CMK (cell line): ENCODE data around the gene CCDC6.
"Not testable (repeated sequence)": the region's sequence is repeated elsewhere in the genome, so short reads cannot be mapped to it uniquely, and the experiment has no call there.

Experiments used
- DNase-seq: peaks from one replicate; pipeline ENCODE4 v3.0.0-alpha.2; 2010; ENCODE audit warnings: low read depth

CCDC6 gene

DNA sequence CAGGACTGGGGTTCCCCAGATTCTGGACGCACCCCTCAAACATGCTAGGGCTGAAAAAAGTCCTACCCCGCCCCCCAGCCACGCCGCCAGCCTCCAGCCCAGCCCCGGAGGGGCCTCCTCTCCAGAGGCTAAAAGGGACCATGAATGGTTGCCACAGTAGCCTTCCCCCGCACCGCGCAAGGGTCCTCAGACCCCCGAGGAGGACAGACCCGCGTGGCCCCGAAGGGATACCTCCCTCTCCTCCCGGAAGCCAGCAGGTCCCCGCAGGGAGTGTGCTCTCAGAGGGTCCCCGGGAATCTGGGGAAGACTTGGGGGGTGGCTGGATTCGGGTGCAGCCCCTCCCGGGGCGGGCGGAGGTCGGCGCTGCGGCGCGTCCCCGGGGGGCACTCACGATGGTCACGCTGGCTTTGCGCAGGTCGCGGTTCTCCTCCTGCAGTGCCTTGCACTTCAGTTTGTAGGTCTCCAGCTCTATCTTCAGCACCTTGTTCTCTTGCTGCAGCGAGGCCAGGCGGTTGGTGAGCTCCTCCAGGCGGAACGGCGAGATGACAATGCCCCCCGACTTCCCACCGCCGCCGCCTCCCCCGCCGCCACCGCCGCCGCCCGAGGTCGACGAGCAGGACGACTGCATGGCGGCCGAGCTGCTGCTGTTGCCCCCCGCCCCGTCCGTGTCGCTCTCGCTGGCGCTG, 482 bp downstream of the CCDC6 start:
- no peak for DNase-seq

DNA sequence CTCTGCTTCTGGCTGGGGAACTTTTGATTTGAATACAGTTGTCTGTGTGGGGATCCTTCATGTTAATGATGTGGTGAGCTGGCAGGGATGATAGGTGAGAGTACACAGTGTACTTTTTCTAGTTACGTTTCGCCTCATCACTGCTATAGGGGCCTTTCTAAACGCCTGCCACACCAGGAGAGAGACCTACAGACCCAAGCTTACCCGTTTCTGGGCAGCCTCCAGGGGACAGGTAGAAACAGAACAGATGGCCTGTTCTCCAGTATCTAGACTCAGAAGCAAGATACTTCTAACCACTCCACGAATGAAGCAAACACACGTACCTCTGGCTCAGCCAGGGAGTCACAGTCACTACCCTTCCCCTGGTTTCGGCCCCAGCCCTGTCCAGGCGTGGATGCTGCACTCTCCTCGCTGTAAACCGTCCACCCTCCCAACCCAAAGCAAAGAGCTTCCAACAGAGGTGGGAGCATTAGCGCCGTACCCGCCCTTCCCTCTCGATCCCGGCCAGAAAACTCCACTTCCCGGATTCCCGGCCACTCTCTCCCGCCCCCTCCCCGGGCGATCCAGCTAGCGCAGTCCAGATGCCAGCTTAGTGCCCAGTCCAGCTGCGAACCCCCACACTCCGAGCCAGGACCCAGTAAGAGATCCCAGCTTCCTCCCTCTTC, 1.2 kb downstream of the CCDC6 start:
- no peak for DNase-seq

DNA sequence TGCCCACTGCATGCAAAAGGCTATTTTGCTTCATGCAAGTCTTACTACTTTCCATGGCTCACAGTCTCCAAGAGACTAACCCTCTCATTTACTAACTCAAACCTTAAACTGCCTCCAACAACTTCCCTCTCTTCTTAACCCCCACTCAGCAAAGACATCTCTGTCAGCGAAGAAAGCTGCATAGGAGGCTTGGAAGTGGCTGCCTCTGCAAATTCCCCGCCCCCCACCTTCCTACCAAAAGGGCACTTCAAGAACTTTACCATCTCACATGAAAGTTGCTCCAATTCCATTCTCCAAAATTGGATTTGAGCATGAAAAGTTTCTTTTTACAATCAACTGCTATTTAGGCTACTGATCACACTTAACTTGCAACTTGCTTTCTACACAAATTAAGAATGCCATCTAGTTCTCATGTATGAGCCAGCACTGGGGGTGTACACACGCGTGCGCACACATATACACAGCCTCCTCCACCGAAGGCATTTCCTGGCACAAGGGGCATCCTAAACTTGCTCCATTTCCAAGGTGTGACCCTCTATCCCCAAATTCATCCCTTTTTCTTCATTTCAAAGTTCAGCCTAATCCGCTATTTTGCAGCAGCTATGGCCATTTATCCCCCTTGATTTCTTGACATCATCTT, 1.8 kb downstream of the CCDC6 start:
- DNase-seq, result no peak

DNA sequence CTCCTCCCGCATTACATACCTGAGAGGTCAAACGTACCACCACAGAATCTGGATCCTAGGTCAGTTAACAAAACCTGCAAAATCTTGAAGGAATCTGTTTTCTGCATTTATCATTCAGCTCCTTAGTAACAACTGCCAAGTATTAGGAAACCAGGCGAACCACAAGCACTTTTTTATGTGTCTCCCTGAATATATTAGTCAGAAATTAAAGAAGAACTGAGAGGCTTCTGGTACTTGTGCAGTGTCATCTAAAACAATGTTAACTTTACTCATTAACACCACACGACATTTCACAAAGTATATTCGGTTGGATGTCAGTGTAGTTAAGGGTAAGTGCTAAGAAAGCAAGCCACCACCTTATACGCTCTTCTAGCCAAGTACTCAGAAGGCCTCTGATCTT, 2.5 kb downstream of the CCDC6 start:
- DNase-seq, result no peak

DNA sequence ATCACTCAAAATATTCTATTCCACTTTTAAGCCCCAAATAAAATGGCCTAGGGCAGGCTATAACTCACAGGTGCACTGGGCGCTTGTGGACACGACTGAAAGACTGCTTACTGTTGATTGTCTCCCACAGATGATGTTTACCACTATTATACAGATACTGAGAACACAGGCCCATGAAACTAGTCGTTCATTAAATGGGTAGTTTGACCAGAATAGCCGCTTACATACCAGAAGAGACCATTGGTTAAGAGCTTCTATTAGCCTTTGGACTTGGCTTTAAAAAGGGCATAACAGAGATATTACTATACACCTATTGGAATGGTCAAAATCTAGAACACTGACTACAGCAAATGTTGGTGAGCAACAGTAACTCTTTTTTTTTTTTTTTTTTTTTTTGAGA, 4.3 kb downstream of the CCDC6 start:
- no peak for DNase-seq

DNA sequence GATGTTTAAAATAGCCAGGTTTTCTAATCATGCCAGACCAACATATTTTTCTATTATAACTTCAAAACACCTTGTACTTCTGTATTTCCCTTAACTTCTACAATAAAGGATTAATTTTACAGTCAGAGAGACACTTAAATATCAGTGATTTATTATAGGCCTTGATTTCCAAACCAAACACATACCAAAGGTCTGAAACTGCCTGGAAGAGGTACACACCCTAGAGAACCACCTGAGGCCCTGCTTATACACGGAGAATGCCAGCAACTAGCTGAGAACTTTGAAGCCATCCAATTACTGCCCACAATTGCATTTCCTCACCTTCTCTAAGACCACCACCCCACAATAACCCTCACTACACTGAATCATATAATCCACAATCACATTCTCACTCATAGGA, 4.9 kb downstream of the CCDC6 start:
- no peak for DNase-seq

DNA sequence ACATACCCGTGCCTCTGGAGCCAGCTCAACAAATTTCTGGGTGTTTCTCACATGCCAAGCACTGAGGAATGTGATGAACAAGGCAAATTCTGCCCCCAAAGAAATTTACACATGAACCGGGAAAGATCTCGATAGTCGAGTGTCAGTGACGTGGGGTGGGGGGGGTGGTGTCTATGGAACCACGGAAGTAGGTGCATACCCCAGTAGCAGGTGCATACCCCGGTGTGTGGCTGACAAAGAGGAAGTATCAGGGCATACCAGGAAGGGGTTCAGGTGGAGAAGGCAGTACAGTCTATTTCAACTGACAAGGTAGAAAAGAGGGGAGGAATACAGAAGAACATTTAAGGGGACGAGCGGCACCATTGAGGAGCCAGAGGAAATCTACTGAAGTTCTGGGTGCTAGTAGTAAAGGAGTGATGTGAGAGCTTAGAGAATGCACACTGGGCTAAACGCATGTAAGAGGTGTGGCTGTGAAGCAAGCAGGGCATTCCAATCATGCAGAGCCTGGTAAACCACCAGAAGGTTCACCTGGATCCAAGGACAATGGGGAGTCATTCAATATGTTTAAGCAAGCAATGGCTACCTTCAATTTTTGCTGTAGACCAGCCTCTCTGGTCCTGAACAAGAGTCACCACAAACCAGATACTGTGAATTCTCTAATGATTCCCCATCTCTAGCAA, 6.2 kb downstream of the CCDC6 start:
- DNase-seq, result no peak

DNA sequence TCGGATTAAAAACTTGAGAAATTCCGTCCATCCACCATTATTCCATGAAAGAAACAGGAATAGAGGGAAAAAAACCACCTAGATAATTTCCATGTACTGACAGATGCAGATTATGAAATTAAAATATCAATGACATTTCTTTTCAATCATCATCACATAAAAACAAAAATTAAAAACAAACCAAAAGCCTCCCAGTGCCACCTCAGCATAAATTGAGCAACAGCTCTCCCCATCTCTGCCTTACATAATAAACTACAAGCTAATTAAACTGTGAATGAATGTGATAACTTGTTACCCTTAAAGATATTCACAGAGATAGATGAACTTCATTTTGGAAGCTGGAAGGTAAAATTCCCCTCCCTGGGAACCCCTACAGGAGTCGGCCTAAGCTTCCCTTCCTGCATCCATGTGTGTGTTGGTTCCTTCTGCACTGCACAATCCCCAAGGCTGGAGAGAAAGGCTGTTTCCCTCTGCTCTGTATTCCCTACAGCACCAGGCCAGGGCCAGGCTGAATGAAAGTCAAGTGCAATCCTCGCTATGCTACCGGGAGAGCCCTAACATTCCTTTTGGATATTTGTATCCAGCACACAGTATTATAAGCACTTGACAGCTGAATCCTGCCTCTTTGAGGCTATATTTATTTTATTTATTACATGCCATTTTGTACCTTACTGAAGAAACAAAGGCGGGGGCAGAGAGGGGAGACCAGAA, 8.1 kb downstream of the CCDC6 start:
- DNase-seq, result no peak

DNA sequence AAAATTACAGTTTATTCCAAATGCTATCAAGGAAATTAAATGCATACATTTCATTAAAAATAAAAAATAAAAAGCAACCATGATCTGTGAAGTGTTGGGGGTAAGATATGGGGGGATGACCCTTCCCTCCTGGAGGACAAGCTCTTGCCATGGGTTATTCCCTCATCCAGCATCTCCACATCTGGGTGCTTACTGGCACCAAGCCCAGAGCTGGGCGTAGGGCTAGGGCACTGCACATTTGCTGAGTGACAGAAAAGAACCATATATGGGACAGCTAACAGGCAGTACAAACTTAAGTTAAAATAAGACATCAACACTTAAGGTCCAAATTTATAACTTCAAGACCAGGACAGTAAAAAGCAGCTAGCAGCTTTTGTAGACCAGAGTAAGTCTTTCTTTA, 10.2 kb downstream of the CCDC6 start:
- DNase-seq, result no peak

DNA sequence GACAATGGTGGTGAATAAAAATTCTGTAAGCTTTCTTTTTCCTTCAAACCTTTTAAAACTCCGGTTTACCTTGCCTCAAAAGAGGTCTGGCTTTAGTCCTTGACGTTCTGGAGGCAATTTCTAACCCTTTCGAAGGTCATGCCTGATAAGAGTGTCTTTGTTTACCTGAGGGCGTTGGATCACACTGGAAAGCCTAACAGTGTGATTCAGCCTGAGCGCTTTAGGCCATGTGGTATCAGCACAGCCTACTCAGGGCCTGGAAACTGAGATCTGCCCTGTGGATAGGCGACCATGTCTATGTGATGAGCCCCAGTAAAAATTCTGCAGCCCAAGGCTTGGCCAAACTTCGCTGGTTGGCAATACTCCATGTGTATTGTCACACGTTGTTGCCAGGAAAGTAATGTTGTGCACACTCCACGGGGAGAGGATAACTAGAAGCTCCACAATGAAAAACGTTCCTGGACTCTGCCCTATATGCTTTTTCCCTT, 10.7 kb downstream of the CCDC6 start:
- no peak for DNase-seq

DNA sequence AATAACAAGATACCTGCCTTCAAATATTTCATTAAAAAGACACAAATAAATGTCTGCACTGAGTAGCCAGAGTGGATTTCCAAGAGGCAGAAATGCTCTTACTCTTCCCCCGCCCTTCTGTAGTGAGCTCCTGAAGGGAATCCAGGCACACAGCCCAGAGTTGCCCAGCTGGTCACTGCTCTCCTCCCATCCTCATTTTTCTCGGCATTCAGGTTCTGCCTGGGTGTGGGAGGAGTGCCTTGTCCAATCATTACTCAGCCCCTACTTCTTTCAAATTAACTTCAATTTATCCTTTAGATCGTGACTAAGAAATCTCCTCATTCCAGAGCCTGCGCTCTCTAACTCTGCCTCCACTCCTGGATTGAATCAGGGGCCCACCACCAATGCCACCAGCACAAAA, 12.2 kb downstream of the CCDC6 start:
- DNase-seq, result no peak

DNA sequence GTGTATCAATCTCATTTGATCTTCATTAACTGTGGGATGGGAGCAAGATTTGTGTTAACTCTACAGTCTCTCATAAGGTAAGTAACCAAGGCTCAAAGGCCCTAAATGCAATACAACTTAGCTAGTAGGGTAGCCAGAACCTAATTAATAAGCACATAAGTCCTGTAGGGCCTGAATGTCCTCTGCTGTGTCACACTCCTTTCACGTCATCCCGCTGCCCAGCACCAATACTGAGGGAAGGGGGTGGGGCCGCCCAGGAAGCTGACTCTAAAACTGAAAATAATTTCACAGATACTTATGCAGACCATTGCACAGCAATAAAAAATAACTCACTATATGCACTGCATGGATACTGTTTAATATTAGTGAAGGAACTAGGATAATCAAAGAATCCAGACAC, 13.7 kb downstream of the CCDC6 start:
- no peak for DNase-seq

DNA sequence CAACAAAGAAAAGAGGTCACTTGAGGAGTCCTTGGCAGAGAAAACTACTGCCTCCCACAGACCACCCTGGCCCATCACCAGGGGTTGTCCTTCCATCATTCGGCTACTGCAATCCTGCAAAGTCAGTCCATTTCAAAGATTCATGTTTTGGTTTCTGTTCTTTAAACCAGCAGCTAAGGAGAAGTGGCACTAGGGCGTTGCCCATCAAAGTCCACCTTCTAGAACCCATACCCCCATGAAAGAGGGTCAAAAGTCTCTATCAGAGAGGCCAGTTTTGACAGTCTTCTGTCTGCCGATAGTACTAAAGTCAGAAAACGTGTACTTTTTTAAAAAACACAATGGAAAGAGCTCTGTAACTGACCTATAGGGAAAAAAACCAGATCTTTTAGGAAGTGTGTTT, 14.4 kb downstream of the CCDC6 start:
- DNase-seq, result no peak

DNA sequence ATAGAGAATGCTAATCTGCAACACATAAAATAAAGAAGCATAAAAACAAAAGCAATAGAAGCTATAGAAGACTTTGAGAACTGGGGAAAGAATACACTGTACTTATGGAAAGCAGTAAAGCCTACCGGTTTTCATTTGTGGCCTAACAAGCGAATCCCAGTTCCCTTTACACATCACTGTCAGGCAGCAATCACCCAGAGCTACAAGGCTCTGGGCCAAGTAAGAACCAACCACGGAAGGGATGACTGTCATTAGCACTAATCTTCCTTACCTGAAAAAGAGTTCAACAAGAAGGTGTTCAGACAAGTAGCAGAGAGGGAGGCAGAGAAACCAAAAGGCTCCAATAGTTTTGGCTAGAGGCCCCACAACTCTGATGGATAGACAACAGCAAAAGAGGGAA, 15.0 kb downstream of the CCDC6 start:
- no peak for DNase-seq

DNA sequence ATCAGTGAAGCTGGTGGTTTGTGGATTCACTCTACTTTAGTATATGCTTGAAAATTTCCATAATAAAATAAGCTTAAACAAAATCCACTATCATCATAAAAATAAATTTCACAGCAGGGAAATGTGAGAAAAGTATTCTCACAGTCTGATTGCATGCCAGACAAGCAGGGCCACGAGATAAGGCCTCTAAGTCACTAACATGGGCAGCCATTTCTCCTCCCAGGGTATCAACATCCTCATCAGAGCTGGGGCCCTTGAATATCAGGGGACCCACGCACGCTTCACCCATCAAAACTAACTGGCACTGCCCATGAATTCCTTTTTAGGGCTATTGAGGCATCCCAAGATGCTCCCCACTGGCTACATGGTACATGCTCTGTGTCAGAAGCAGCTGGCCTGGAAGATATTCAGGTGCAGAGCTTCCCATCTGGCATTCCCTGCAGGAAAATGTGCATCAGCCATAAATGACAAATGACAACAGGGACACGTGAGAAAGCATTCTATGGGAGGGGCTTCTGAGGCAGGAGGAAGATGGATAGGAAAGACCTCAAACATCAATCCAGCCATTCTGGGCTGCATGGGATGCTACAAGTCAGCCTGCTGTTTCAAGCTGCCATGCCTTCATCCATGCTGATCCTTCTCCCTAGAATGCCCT, 17.4 kb downstream of the CCDC6 start:
- DNase-seq, result no peak

DNA sequence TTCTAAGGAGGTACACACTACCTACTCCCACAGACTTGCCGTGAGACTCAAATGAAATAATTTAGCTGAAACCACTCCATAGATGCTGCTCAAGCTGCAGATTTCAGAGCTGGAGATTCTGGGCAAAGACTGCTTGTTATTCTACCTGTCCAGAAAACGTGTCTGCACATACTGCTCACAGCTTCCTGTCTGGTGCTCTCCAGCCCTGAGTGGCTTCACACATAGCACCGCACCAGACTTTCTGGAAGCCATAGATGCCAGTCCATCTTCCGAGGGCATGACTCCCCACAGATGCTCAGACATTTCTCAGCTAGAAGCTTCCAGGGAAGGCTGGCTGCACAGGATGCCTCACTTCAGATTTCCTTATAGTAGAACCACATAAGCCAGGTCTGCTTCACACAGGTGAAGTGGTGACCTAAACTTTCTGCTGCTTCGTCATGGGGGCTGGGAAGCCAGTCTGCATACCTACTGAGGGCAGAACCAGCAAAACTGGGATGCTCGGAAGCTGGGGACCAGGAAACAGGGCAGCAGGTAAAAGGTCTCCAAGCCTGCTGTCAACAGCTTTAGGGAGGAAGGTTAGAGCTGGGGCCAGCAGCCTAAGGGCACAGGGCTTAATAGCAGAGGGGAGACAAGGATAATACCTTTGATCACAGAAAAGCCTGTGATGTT, 18.2 kb downstream of the CCDC6 start:
- no peak for DNase-seq

DNA sequence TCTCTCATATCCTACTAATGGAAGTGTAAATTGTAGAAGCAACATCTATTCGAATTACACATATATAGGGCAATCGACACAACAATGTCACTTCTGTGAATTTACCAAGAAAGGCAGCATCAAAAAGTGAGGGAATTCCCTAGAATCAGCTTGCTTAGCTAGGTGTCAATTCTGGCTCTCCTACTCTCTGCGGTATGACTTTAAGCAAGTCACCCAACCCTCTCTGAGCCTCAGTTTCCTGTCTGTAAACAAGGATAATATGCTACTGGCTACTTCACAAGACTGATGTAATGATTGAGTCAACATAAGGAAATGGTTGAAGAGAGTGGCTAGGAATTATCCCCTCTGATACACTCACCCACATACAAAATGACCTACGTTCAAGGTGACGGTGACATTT, 19.4 kb downstream of the CCDC6 start:
- no peak for DNase-seq

DNA sequence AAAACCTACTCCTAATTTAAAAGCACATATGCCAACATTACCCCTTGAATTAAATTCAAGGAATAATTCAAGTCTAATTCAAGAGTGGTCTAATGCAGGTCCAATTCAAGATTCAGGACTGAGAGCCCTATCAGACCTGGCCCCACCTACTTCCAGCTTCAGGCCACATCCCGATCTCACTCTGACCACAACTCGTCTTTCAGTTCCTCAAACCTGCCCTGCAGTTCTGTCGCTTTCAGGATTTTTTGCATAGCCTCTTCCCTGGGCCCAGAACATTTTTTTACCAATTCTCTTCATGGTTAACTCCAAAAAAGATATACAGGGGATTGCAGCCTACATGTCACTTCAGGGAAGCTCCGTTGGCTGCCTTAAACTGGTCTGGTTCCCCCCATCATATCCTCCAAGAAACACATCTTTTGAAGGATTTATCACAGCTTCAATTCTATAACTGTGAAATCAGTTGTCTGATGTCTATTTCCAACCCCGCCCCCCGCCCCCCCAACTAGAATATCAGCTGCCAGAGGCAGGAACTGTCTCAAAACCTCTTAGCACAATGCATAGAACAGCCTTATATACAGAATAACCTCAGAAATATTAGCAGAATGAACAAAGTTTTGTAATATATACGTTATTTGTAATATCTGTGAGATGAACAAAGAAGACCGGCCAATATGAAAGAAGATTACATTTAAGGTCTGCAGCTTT, 20.8 kb downstream of the CCDC6 start:
- peak; percentile 53 for DNase-seq

DNA sequence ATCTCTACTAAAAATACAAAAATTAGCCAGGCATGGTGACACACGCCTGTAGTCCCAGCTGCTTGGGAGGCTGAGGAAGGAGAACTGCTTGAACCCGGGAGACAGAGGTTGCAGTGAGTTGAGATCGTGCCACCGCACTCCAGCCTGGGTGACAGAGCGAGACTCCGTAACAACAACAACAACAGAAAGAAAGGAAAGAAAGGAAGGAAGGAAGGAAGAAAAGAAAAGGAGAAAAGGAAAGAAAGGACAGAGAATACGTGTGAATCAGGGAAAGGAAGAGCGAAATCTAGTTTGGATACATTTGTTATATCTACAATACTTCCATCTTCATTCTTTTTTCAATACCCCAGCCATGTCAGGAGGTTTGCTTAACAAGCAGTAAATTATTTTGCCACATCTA, 21.5 kb downstream of the CCDC6 start:
- not testable (repeated sequence) for DNase-seq

DNA sequence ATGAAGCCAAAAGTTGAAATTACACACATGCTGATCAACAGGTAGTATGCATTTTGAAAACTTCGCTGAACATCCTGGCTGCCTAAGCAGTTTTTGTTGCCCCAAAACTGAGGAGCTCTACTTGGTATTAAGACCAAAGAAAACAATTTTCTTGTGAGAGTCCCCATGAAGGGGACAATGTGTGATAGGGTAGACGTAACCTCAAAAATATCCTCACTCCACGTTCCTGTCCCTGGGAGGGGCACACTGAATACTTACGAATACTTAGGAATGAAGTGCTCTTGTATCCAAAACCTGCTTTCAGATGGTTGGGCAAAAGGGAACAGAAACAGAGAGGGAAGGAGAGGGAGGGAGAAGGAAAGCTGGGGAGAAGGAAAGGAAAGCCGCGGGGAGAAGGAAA, 24.7 kb downstream of the CCDC6 start:
- DNase-seq, result no peak
